Measurements from ENCODE around the gene OPCML.

Gene OPCML

DNA sequence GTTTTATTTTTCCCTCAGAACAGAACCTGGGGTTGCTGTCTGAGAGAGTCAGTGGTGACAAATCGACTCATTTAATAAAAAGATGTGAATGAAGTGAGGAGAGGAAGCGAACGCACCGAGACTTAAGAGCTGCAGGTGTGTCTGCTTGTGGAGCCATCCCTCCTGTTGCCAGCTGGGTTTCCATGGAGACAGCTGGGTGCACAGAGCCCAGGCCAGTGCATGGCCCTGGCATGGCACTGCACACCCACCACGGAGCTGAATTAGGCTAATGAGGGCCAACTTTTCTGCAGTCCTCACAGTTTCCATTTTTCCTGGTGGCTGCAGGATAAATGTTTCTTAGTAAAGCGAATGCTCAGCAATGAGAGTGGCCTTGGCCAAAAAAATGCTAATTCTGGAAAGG, 750.2 kb downstream of the OPCML start:
- in situ Hi-C loops (cut with HindIII; ENCODE audit: low sequenced_read_pairs) = no loop called here

- in situ Hi-C loops (cut with HindIII; ENCODE audit: low sequenced_read_pairs) = no loop called here
Measured at GRCh38 chr11:132780046-132780445, 752.3 kb downstream of the OPCML start.

- in situ Hi-C loops (cut with HindIII; ENCODE audit: low sequenced_read_pairs) = no loop called here
Measured at GRCh38 chr11:132779497-132779896, 752.8 kb downstream of the OPCML start.

- in situ Hi-C loops (cut with HindIII; ENCODE audit: low sequenced_read_pairs) = no loop called here
Measured at GRCh38 chr11:132777067-132777975, 755.0 kb downstream of the OPCML start.

- in situ Hi-C loops (cut with HindIII; ENCODE audit: low sequenced_read_pairs) = no loop called here
Measured at GRCh38 chr11:132773751-132774150, 758.5 kb downstream of the OPCML start.

GRCh38 chr11:132772703-132773545, 759.4 kb downstream of the OPCML start:
- in situ Hi-C loops (cut with HindIII; ENCODE audit: low sequenced_read_pairs) = no loop called here

DNA sequence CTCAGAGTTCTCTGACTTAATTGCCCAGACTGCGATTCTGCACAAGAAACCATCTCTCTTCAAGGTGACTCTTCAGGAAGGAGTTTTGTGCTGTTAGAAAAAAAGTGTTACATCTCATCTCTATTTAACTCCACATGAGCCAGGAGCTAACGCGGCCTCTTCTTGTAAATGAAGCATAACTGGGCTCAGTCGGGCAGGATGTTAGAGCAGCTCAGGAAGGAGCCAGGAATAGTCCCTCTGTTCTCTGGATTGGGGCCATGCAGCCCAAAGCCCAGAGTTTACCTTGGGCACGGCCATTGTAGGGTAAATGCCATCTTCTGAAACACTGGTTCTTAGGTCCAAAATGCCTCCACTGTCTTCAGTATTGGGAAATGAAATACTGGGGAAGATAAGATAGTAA, 760.6 kb downstream of the OPCML start:
- in situ Hi-C loops (cut with HindIII; ENCODE audit: low sequenced_read_pairs) = no loop called here

- in situ Hi-C loops (cut with HindIII; ENCODE audit: low sequenced_read_pairs) = no loop called here
Measured at GRCh38 chr11:132770829-132771530, 761.3 kb downstream of the OPCML start.

DNA sequence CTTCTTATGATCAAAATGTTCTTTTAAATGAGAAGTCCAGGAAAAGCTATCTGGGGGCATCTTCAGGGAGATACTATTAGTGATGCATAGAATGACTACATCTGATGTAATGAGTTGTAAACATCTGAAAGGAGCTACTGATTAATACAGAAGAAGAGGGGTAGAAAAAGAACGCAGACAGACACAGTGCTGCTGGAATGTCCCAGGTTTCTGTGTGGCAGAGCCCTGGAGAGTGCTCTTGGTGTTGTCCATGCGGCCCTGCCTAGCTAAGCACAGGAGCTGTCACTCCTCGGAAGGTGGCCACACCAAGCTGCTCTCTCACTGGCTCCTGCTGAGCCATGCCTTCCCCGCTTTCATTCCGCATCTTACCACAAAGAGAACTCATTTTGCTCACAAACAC, 768.8 kb downstream of the OPCML start:
- in situ Hi-C loops (cut with HindIII; ENCODE audit: low sequenced_read_pairs) = no loop called here

DNA sequence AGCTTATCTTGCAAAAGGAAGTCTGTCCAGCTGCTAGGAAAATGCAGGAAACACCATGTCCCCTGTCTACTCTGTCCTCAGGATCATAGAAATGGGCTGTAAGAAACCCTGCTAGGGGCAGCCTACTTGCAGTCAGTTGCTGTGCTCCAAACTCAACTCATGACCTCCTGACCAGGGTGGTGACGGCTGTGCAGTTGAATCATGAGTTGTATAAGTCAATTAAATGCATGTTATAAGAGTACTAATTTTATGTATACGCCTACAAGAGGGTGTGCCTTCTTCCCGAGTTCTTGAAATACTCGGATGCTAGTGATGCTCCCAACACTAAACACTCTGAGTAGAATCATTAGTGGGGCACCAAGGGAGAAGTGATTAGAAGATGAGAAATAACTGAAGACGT, 776.4 kb downstream of the OPCML start:
- in situ Hi-C loops (cut with HindIII; ENCODE audit: low sequenced_read_pairs) = no loop called here

- in situ Hi-C loops (cut with HindIII; ENCODE audit: low sequenced_read_pairs) = no loop called here
Measured at GRCh38 chr11:132751516-132752250, 780.6 kb downstream of the OPCML start.

DNA sequence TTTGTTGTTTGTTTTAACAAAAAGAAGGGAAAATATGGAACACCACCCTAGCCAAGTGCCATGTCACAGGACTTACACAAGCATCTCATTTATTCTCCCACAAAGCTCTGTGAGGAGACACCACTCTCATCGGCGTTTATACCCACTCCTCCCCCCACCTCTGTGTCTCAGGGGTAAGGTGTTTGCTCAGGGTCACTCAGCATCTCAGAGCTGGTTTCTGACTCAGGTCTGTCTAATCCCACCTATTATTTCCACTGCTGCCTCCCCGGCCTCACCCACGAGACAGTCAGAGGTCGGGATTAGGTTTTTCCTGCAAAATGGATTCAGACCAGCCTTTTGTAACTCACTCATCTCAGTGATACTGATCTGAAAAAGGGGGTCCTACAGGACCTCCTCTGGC, 786.0 kb downstream of the OPCML start:
- in situ Hi-C loops (cut with HindIII; ENCODE audit: low sequenced_read_pairs) = no loop called here

GRCh38 chr11:132745306-132745705, 787.0 kb downstream of the OPCML start:
- in situ Hi-C loops (cut with HindIII; ENCODE audit: low sequenced_read_pairs) = no loop called here

- in situ Hi-C loops (cut with HindIII; ENCODE audit: low sequenced_read_pairs) = no loop called here
Measured at GRCh38 chr11:132744771-132745170, 787.5 kb downstream of the OPCML start.

- in situ Hi-C loops (cut with HindIII; ENCODE audit: low sequenced_read_pairs) = no loop called here
Measured at GRCh38 chr11:132743601-132744000, 788.7 kb downstream of the OPCML start.

DNA sequence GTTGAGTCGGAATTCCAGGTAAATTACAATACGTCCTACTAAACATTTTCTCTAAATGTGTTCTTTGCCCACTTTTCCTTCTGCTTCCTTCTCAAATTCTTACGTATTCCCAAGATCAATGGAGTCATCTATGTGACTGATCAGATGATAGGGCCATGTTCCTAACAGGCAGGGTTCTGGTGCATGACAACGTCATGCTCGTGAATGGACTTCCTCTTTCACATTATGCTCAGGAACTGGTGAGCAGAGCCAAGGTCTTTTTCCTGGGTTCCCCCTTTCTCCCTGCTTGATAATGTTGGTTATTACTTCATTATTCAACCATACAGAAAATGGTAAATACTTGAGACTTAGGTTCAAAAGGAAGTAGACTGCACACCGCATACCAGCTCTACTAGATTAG, 789.4 kb downstream of the OPCML start:
- in situ Hi-C loops (cut with HindIII; ENCODE audit: low sequenced_read_pairs) = no loop called here

DNA sequence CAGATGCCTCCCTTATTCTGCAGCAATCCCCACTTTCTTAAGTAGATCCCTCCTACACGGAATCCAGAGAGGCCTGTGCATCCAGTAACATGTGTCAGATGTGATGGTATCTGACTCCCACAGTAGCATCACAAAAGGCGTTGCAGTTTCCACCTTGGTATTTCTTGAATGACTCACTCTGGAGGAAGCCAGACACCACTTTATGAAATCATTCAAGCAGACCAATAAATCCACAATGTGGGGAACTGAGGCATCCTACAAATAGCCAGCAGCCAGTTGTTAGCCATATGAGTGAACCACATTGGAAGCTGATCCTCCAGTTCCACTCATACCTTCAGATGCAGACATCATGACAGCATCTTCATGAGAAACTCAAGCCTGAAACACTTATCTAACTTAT, 798.1 kb downstream of the OPCML start:
- in situ Hi-C loops (cut with HindIII; ENCODE audit: low sequenced_read_pairs) = loop anchor here (10.0 kb wide), 1 partner anchor 59 kb away; no protein-coding TSS in a partner anchor

- in situ Hi-C loops (cut with HindIII; ENCODE audit: low sequenced_read_pairs) = no loop called here
Measured at GRCh38 chr11:132728026-132728425, 804.3 kb downstream of the OPCML start.

DNA sequence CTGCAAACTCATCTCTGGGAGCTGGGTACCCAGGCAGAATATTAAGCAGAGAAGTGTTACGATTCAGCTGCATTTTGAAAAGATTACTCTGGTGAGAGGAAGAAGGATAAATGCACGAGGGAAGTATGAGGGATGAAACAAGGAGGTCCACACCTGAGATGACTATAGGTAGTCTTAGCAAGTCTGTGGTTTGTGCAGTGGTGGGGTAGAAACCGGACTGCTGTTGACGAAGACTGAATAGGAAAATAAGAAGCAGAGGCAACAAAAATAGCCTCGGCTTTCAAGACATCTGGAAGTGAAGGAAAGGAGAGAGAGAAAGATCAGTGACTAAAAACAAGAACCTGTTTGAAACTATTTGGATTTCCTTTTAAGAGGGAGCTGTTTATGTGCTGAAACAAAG, 810.8 kb downstream of the OPCML start:
- in situ Hi-C loops (cut with HindIII; ENCODE audit: low sequenced_read_pairs) = no loop called here

DNA sequence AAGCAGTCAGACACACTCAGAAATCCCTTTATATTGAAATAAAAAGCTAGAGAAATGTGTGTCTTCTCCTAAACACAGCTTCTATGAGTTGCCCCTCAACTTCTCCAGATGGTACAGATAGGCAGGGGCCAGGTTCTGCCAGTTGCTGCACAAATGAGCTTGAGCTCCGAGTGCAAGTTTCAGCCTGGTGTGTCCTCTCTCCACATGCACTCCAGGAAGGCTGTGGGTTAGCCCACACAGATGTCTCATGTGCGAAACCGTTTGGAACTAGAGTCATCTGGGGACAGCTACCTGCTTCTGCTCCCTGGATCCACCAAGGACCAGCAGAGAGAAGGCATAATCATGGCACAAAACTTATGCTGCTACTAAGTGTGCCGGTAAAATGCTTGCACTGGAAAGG, 812.6 kb downstream of the OPCML start:
- in situ Hi-C loops (cut with HindIII; ENCODE audit: low sequenced_read_pairs) = no loop called here

Measured in endothelial cell of hepatic sinusoid (primary cell).